A549 (cell line): Measurements from ENCODE around the gene CMPK1. TPM values are rescaled to one million over a fixed set of nuclear protein-coding genes. Genes with fewer than 3 reads are reported as not detected.

Source experiments
- ATAC-seq, 2 experiments: fragments of 200-7000 bp in 1 of 2; fragments of >200 bp in 1 of 2; cut with Nextera tagmentation in 1 of 2; cut with Tn5 transposase in 1 of 2; 3 replicates each; pipeline versions ENCODE4 v1.8.0 to v1.9.1; 2018 to 2020; ENCODE audit warnings: mild to moderate bottlenecking in 1 of 2, moderate library complexity in 1 of 2
- CTCF ChIA-PET: fragments of 300-600 bp; sonication (Branson Sonifier 250); formaldehyde crosslinking; extraction: SDS; loops from one replicate; lab custom pipeline; 2021; ENCODE audit warnings: antibody characterized with exemption, inconsistent platforms; lab: Yijun Ruan, JAX
- POLR2A ChIA-PET: fragments of 350-600 bp; formaldehyde crosslinking; extraction: SDS; loops from one replicate; lab custom pipeline; 2021; ENCODE audit warnings: antibody characterized with exemption, inconsistent platforms; lab: Yijun Ruan, JAX
- DNase-seq, 2 experiments: peaks; one replicate each; pipeline versions ENCODE4 v3.0.0 to v3.0.0-alpha.2; 2011 to 2016; ENCODE audit warnings: low read depth in 1 of 2, low spot score in 1 of 2
- FAIRE-seq: peaks from 2 replicates; lab custom pipeline; 2011; peaks lifted over from hg19 to GRCh38; lab: Jason Lieb, UNC
- H3K27ac ChIP-seq, 2 experiments: fragments of >200 bp; sonication (Bioruptor Twin); formaldehyde crosslinking; 3 replicates each; pipeline ENCODE4 v1.5.1; 2016 to 2017
- H3K4me1 ChIP-seq: fragments of >200 bp; sonication (Bioruptor Twin); formaldehyde crosslinking; 3 replicates; pipeline ENCODE4 v1.6.1; 2016
- H3K4me2 ChIP-seq: fragments of >200 bp; sonication (Bioruptor Twin); formaldehyde crosslinking; 3 replicates; pipeline ENCODE4 v1.6.1; 2016
- H3K4me3 ChIP-seq: fragments of >200 bp; sonication (Bioruptor Twin); formaldehyde crosslinking; 3 replicates; pipeline ENCODE4 v1.5.1; 2016
- H3K9me3 ChIP-seq: fragments of >200 bp; sonication (Bioruptor Twin); formaldehyde crosslinking; 3 replicates; pipeline ENCODE4 v1.6.1; 2016
- CBX8 ChIP-seq: fragments of 200-600 bp; sonication (generic); IDR thresholded peaks from 2 replicates; pipeline ENCODE4 v1.6.1; 2016
- EHF ChIP-seq: fragments of 250-450 bp; sonication (Bioruptor Pico); IDR thresholded peaks from 2 replicates; pipeline ENCODE4 v1.5.0; 2020; ENCODE audit warnings: mild to moderate bottlenecking
- ESRRA ChIP-seq: fragments of 150-350 bp; IDR thresholded peaks from 2 replicates; pipeline ENCODE4 v1.6.1; 2014; ENCODE audit warnings: mild to moderate bottlenecking, low read length, borderline replicate concordance
- HDAC2 ChIP-seq: fragments of 200-600 bp; sonication (generic); IDR thresholded peaks from 2 replicates; pipeline ENCODE4 v1.6.1; 2016
- HOXB13 ChIP-seq: fragments of 250-450 bp; sonication (Bioruptor Pico); IDR thresholded peaks from 2 replicates; pipeline ENCODE4 v1.5.0; 2020; ENCODE audit warnings: low read depth, mild to moderate bottlenecking, moderate library complexity
- JUNB ChIP-seq: fragments of >200 bp; sonication (Bioruptor Twin); formaldehyde crosslinking; IDR thresholded peaks from 2 replicates; pipeline ENCODE4 v1.6.1; 2016
- KDM1A ChIP-seq: fragments of 200-600 bp; sonication (generic); IDR thresholded peaks from 2 replicates; pipeline ENCODE4 v1.6.1; 2016; ENCODE audit warnings: low read depth, mild to moderate bottlenecking
- KDM5A ChIP-seq: fragments of 200-600 bp; sonication (generic); IDR thresholded peaks from 2 replicates; pipeline ENCODE4 v1.6.1; 2016; ENCODE audit warnings: antibody characterized with exemption, mild to moderate bottlenecking
- NPAS2 ChIP-seq: fragments of 250-450 bp; sonication (Bioruptor Pico); IDR thresholded peaks from 2 replicates; pipeline ENCODE4 v1.8.0; 2022; ENCODE audit warnings: mild to moderate bottlenecking, moderate library complexity, borderline replicate concordance
- POLR2A ChIP-seq: IDR thresholded peaks from 2 replicates; pipeline ENCODE4 v1.6.1; 2012; ENCODE audit warnings: mild to moderate bottlenecking, low read length
- POLR2AphosphoS2 ChIP-seq: conservative IDR thresholded peaks from 2 replicates; pipeline ENCODE4 v1.6.1; 2012; ENCODE audit warnings: low read length, improper control_type of control experiment, inconsistent platforms
- RARB ChIP-seq: fragments of 250-450 bp; sonication (Bioruptor Pico); IDR thresholded peaks from 2 replicates; pipeline ENCODE4 v1.8.0; 2021; ENCODE audit warnings: mild to moderate bottlenecking, moderate library complexity
- RFX5 ChIP-seq: fragments of 450-650 bp; IDR thresholded peaks from 2 replicates; pipeline ENCODE4 v1.7.1; 2014; ENCODE audit warnings: antibody characterized with exemption, mild to moderate bottlenecking, moderate library complexity
- RNF2 ChIP-seq: fragments of 200-600 bp; sonication (generic); IDR thresholded peaks from 2 replicates; pipeline ENCODE4 v1.6.1; 2016; ENCODE audit warnings: low read depth, mild to moderate bottlenecking, antibody characterized with exemption, moderate library complexity, borderline replicate concordance
- SMC3 ChIP-seq: fragments of >200 bp; sonication (Bioruptor Twin); formaldehyde crosslinking; IDR thresholded peaks from 3 replicates; pipeline ENCODE4 v1.6.1; 2018; ENCODE audit warnings: inconsistent platforms
- SREBF2 ChIP-seq: fragments of 450-650 bp; IDR thresholded peaks from 2 replicates; pipeline ENCODE4 v1.6.1; 2014; ENCODE audit warnings: mild to moderate bottlenecking, moderate library complexity
- TFCP2L1 ChIP-seq: fragments of 250-450 bp; sonication (Bioruptor Pico); IDR thresholded peaks from 2 replicates; pipeline ENCODE4 v1.5.0; 2021; ENCODE audit warnings: mild to moderate bottlenecking
- ZC3H11A ChIP-seq: fragments of 450-650 bp; IDR thresholded peaks from 2 replicates; pipeline ENCODE4 v1.6.1; 2014; ENCODE audit warnings: antibody characterized with exemption, mild to moderate bottlenecking
- ZFP36 ChIP-seq: fragments of 450-650 bp; IDR thresholded peaks from 2 replicates; pipeline ENCODE4 v1.6.1; 2014; ENCODE audit warnings: borderline replicate concordance; ENCODE audit not compliant: partially characterized antibody
- WGBS: methylation state at CpG from one replicate; pipeline ENCODE4 v1.1.6; 2017; ENCODE audit errors: missing lambda C conversion rate; 5-methylcytosine and 5-hydroxymethylcytosine counted together
- polyA plus RNA-seq, 4 experiments: library from polyadenylated mRNA; depleted of rRNA in 3 of 4; stranded (reverse); fragments of >200 nt; fragmentation: RNase III in 1 of 4; extraction: RNeasy Plus Mini Kit Qiagen cat#74134 plus additional on column Dnase treatment in 1 of 4; gene quantifications; 2 replicates in 3 of 4; 3 replicates in 1 of 4; pipeline ENCODE4 v1.2.3, GENCODE V29; 2011 to 2017
- TF ChIP-seq, protein P1 (sequence below): IDR thresholded peaks from 2 replicates; pipeline ENCODE4 v1.6.1; 2012
- TF ChIP-seq, protein P2 (sequence below): fragments of 200-600 bp; sonication (generic); IDR thresholded peaks from 2 replicates; pipeline ENCODE4 v1.6.1; 2016; ENCODE audit warnings: antibody characterized with exemption, mild to moderate bottlenecking, moderate library complexity
- TF ChIP-seq, protein P3 (sequence below): fragments of 250-450 bp; sonication (Bioruptor Pico); IDR thresholded peaks from 2 replicates; pipeline ENCODE4 v1.5.0; 2020; ENCODE audit warnings: low read depth, mild to moderate bottlenecking, moderate library complexity
- TF ChIP-seq, protein P4 (sequence below): fragments of >200 bp; sonication (Bioruptor Twin); formaldehyde crosslinking; IDR thresholded peaks from 2 replicates; pipeline ENCODE4 v1.6.1; 2016
- TF ChIP-seq, protein P5 (sequence below): fragments of 150-350 bp; IDR thresholded peaks from 2 replicates; pipeline ENCODE4 v1.6.1; 2014; ENCODE audit warnings: low read depth, mild to moderate bottlenecking, low read length

The CMPK1 gene
- polyA plus RNA-seq, 2 of the 4 experiments (the other 2 are of a cell fraction): 89.3 to 103 TPM

DNA sequence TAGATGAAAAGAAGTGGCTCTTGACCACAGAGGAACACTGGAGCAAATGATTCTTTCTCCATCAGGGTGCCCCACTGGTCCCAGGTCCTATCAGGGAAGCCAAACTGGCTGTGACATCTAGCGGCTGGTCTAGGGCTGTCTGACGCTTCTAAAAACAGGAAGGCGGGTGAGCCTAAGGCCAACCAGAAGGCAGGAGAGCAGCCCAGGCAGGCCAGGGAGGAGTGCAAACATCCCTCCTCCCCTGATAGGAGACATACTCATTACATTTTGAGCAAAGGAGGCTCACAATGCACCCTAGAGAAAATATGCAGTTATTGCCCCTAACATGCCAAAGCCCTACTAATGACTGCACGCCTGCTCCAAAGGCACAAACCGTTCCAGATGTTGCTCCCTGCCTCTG is 72.1 kb downstream of the CMPK1 start:
- ATAC-seq (no peak), DNase-seq (no peak), FAIRE-seq (no peak)
- H3K4me3 ChIP-seq: no peak overlapping the region
- ChIA-PET CTCF (interaction anchor here (1.4 kb wide), 1 partner anchor 17 kb away, joined by 3 read pairs; no protein-coding TSS in a partner anchor), POLR2A (no interaction called here)
- 95% methylated on average over 5 of the region's 5 CpGs for WGBS
- no peaks in the 10 kb centered on the region for H3K9me3 ChIP-seq
- no peak overlapping the region for H3K4me2 ChIP-seq
- TF ChIP-seq, protein P1, sequence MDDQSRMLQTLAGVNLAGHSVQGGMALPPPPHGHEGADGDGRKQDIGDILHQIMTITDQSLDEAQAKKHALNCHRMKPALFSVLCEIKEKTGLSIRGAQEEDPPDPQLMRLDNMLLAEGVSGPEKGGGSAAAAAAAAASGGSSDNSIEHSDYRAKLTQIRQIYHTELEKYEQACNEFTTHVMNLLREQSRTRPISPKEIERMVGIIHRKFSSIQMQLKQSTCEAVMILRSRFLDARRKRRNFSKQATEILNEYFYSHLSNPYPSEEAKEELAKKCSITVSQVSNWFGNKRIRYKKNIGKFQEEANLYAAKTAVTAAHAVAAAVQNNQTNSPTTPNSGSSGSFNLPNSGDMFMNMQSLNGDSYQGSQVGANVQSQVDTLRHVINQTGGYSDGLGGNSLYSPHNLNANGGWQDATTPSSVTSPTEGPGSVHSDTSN: no peak
- H3K4me1 ChIP-seq: no peaks in the 10 kb centered on the region
- no peak overlapping the region for H3K27ac ChIP-seq

DNA sequence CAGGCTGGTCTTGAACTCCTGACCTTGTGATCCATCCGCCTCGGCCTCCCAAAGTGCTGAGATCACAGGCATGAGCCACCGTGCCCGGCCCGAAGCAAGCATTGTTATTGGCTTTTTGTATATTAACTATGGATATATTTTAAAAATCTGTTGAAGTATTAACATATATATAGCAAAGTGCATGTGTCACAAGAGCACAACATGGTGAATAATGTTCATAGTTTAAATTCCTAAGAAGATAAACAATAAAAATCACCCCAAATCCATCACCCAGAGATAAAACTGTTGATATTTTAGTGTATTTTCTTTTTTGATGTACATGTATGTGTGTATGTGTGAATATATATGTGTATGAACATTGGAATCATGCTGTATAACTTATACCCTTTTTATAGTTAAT is 73.4 kb downstream of the CMPK1 start:
- no peak overlapping the region for H3K4me3 ChIP-seq
- H3K4me1 ChIP-seq: no peaks in the 10 kb centered on the region
- H3K27ac ChIP-seq: no peak overlapping the region
- no peaks in the 10 kb centered on the region for H3K9me3 ChIP-seq
- DNase-seq: no peak
- FAIRE-seq: no peak
- ATAC-seq: no peak
- ChIA-PET POLR2A (no interaction called here), CTCF (interaction anchor here (1.4 to 2.4 kb wide), 3 partner anchors 17 to 29 kb away, joined by 4 to 8 read pairs (median 5); no protein-coding TSS in a partner anchor)
- no peak for TF ChIP-seq SREBF2
- no peak for TF ChIP-seq NPAS2
- TF ChIP-seq, protein P2, sequence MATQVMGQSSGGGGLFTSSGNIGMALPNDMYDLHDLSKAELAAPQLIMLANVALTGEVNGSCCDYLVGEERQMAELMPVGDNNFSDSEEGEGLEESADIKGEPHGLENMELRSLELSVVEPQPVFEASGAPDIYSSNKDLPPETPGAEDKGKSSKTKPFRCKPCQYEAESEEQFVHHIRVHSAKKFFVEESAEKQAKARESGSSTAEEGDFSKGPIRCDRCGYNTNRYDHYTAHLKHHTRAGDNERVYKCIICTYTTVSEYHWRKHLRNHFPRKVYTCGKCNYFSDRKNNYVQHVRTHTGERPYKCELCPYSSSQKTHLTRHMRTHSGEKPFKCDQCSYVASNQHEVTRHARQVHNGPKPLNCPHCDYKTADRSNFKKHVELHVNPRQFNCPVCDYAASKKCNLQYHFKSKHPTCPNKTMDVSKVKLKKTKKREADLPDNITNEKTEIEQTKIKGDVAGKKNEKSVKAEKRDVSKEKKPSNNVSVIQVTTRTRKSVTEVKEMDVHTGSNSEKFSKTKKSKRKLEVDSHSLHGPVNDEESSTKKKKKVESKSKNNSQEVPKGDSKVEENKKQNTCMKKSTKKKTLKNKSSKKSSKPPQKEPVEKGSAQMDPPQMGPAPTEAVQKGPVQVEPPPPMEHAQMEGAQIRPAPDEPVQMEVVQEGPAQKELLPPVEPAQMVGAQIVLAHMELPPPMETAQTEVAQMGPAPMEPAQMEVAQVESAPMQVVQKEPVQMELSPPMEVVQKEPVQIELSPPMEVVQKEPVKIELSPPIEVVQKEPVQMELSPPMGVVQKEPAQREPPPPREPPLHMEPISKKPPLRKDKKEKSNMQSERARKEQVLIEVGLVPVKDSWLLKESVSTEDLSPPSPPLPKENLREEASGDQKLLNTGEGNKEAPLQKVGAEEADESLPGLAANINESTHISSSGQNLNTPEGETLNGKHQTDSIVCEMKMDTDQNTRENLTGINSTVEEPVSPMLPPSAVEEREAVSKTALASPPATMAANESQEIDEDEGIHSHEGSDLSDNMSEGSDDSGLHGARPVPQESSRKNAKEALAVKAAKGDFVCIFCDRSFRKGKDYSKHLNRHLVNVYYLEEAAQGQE: no peak
- no peak for TF ChIP-seq SMC3
- TF ChIP-seq, protein P3, sequence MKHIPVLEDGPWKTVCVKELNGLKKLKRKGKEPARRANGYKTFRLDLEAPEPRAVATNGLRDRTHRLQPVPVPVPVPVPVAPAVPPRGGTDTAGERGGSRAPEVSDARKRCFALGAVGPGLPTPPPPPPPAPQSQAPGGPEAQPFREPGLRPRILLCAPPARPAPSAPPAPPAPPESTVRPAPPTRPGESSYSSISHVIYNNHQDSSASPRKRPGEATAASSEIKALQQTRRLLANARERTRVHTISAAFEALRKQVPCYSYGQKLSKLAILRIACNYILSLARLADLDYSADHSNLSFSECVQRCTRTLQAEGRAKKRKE (CRISPR knock-in tag): no peak
- TF ChIP-seq ZFP36: no peak
- no peak for TF ChIP-seq RARB (CRISPR knock-in tag)
- TF ChIP-seq TFCP2L1 (CRISPR knock-in tag): no peak
- no peak for TF ChIP-seq EHF (CRISPR knock-in tag)
- TF ChIP-seq HOXB13 (CRISPR knock-in tag): no peak
- no peak for TF ChIP-seq ZC3H11A
- TF ChIP-seq RNF2: no peak
- TF ChIP-seq POLR2A: no peak
- TF ChIP-seq, protein P4, sequence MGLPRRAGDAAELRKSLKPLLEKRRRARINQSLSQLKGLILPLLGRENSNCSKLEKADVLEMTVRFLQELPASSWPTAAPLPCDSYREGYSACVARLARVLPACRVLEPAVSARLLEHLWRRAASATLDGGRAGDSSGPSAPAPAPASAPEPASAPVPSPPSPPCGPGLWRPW: no peak
- no peak for TF ChIP-seq ESRRA
- TF ChIP-seq CBX8: no peak
- H3K4me2 ChIP-seq: no peak overlapping the region
- 68% methylated on average over 5 of the region's 5 CpGs for WGBS

DNA sequence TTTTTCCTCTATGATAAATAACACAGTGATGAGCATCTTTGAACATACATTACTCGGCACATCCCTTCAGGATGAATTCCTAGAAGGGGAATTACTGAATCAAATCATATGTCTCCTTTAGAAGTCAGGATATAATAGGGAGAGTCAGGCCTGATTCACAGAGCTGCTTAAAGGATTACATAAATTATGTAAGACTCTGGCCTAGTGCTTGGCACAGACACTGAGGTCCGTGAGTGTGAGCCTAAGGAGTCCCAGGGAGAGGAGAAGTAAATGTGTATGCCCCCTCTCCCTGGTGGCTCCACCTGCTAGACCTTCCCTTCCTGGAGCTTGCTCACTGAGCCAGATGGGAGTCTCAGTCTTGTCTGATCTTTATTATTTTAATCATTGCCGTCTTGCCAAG is 73.9 kb downstream of the CMPK1 start:
- Histone ChIP-seq H3K4me3 (no peak overlapping the region), H3K9me3 (no peaks in the 10 kb centered on the region), H3K27ac (no peak overlapping the region), H3K4me2 (no peak overlapping the region), H3K4me1 (no peaks in the 10 kb centered on the region)
- ATAC-seq: no peak
- CTCF ChIA-PET: interaction anchor here (1.4 to 2.4 kb wide), 3 partner anchors 17 to 29 kb away, joined by 4 to 8 read pairs (median 5); no protein-coding TSS in a partner anchor
- WGBS: 75% methylated on average over 3 of the region's 3 CpGs
- DNase-seq: no peak
- POLR2A ChIA-PET: no interaction called here
- FAIRE-seq: no peak
- TF ChIP-seq JUNB (no peak), CBX8 (no peak), HDAC2 (no peak), SREBF2 (no peak), KDM5A (no peak), KDM1A (no peak), POLR2AphosphoS2 (no peak), RFX5 (no peak)
- TF ChIP-seq, protein P2: no peak
- TF ChIP-seq, protein P3 (CRISPR knock-in tag): no peak
- TF ChIP-seq, protein P5, sequence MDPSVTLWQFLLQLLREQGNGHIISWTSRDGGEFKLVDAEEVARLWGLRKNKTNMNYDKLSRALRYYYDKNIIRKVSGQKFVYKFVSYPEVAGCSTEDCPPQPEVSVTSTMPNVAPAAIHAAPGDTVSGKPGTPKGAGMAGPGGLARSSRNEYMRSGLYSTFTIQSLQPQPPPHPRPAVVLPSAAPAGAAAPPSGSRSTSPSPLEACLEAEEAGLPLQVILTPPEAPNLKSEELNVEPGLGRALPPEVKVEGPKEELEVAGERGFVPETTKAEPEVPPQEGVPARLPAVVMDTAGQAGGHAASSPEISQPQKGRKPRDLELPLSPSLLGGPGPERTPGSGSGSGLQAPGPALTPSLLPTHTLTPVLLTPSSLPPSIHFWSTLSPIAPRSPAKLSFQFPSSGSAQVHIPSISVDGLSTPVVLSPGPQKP: no peak
